Measurements from ENCODE around the gene TFF2. TPM values are rescaled to one million over a fixed set of nuclear protein-coding genes. Genes with fewer than 3 reads are reported as not detected.

Gene TFF2
- total RNA-seq, 1 experiment from 2014 or later, result 1.1 TPM

- H3K27ac ChIP-seq (ENCODE audit: low read length), result no peak overlapping the region
- no peak overlapping the region for H3K4me3 ChIP-seq (ENCODE audit: low read depth in 2 of 2, low read length in 2 of 2)
- TF ChIP-seq REST (IDR thresholded peaks at IDR 0.05; ENCODE audit: insufficient read depth in 1 of 2, low read depth in 2 of 2, low read length in 1 of 2) (no peak), POLR2AphosphoS5 (IDR thresholded peaks at IDR 0.05; ENCODE audit: low read depth, low read length) (no peak), SIN3A (IDR thresholded peaks at IDR 0.05; ENCODE audit: borderline replicate concordance, insufficient read depth, low read depth, low read length) (no peak), CTCF (IDR thresholded peaks at IDR 0.05) (no peak; the same call in 1 of the 2 replicates), TCF7L2 (IDR thresholded peaks at IDR 0.05; ENCODE audit: low read depth, low read length) (no peak)
- H3K27me3 ChIP-seq (ENCODE audit: control insufficient read depth, insufficient read depth, low read length), result no peaks in the 10 kb centered on the region
- intact Hi-C loops (cut with micrococcal nuclease; ENCODE audit: unreplicated experiment) (no loop called here), in situ Hi-C loops (cut with HindIII; ENCODE audit: low pct_unique_long_range_greater_than_20kb, low sequenced_read_pairs) (no loop called here)
- ATAC-seq (peak; percentile 70; the same call in 1 of the 2 replicates), DNase-seq (ENCODE audit: low read depth, low spot score) (peak; percentile 15)
- BruUV-seq (replicated peaks), result no TSS peak
- H3K4me1 ChIP-seq (ENCODE audit: control insufficient read depth, insufficient read depth, low read length), result no peaks in the 10 kb centered on the region
- ChIA-PET POLR2A (no interaction called here), CTCF (interaction anchor here (0.6 to 1.6 kb wide), 2 partner anchors 29 to 35 kb away, joined by 4 to 6 read pairs; no protein-coding TSS in a partner anchor)
- H3K36me3 ChIP-seq (ENCODE audit: control insufficient read depth, insufficient read depth, low read length), result no peaks in the 10 kb centered on the region
- H3K9me3 ChIP-seq (ENCODE audit: control insufficient read depth, insufficient read depth, low read depth, low read length), result no peaks in the 10 kb centered on the region
Measured at GRCh38 chr21:42337830-42338728, 12.7 kb downstream of the TFF2 start.

- ChIA-PET POLR2A (no interaction called here), CTCF (interaction anchor here (0.6 to 1.6 kb wide), 2 partner anchors 30 to 36 kb away, joined by 4 to 6 read pairs; no protein-coding TSS in a partner anchor)
- no peaks in the 10 kb centered on the region for H3K4me1 ChIP-seq (ENCODE audit: control insufficient read depth, insufficient read depth, low read length)
- no peaks in the 10 kb centered on the region for H3K9me3 ChIP-seq (ENCODE audit: control insufficient read depth, insufficient read depth, low read depth, low read length)
- TF ChIP-seq CTCF (IDR thresholded peaks at IDR 0.05) (no peak), TCF7L2 (IDR thresholded peaks at IDR 0.05; ENCODE audit: low read depth, low read length) (no peak), SIN3A (IDR thresholded peaks at IDR 0.05; ENCODE audit: borderline replicate concordance, insufficient read depth, low read depth, low read length) (no peak), POLR2AphosphoS5 (IDR thresholded peaks at IDR 0.05; ENCODE audit: low read depth, low read length) (no peak), REST (IDR thresholded peaks at IDR 0.05; ENCODE audit: insufficient read depth in 1 of 2, low read depth in 2 of 2, low read length in 1 of 2) (no peak)
- no peaks in the 10 kb centered on the region for H3K36me3 ChIP-seq (ENCODE audit: control insufficient read depth, insufficient read depth, low read length)
- intact Hi-C loops (cut with micrococcal nuclease; ENCODE audit: unreplicated experiment), result no loop called here
- no TSS peak for BruUV-seq (replicated peaks)
- H3K27me3 ChIP-seq (ENCODE audit: control insufficient read depth, insufficient read depth, low read length), result no peaks in the 10 kb centered on the region
- DNase-seq (ENCODE audit: low read depth, low spot score) (no peak), ATAC-seq (no peak)
- in situ Hi-C loops (cut with HindIII; ENCODE audit: low pct_unique_long_range_greater_than_20kb, low sequenced_read_pairs), result no loop called here
- H3K4me3 ChIP-seq (ENCODE audit: low read depth in 2 of 2, low read length in 2 of 2), result no peak overlapping the region
- H3K27ac ChIP-seq (ENCODE audit: low read length), result no peak overlapping the region
Measured at GRCh38 chr21:42337276-42337675, 13.5 kb downstream of the TFF2 start.

Measured in Panc1 (cell line).